Pancreas (tissue), 10 donors: Measurements from ENCODE around the gene LCN9. TPM values are rescaled to one million over a fixed set of nuclear protein-coding genes. Genes with fewer than 3 reads are reported as not detected.

Experiments used
- ATAC-seq, 4 donors: fragments of 200-7000 bp; cut with Tn5 transposase; one replicate each; pipeline versions ENCODE4 v1.8.0 to v1.9.1; 2020; ENCODE audit warnings: mild to moderate bottlenecking in 4 of 4, moderate library complexity in 4 of 4
- DNase-seq, 6 donors: peaks; one replicate each; pipeline ENCODE4 v3.0.0-alpha.2; 2020
- FAIRE-seq: peaks from 2 replicates; lab custom pipeline; 2012; peaks lifted over from hg19 to GRCh38; lab: Jason Lieb, UNC
- H3K27ac ChIP-seq, 4 donors: fragments of 200-600 bp; sonication (generic); 1 replicate in 3 of 4; 2 replicates in 1 of 4; pipeline versions ENCODE4 v1.5.0 to v1.8.0; 2020
- H3K27me3 ChIP-seq, 4 donors: fragments of 200-600 bp; one replicate each; pipeline ENCODE4 v1.8.0; 2021
- H3K36me3 ChIP-seq, 3 donors: fragments of 200-600 bp; sonication (generic) in 1 of 3; one replicate each; pipeline versions ENCODE4 v1.5.0 to v1.8.0; 2020 to 2021
- H3K4me1 ChIP-seq, 3 donors: fragments of 200-600 bp; one replicate each; pipeline ENCODE4 v1.8.0; 2021
- H3K4me3 ChIP-seq, 4 donors: fragments of 200-600 bp; sonication (generic) in 2 of 4; one replicate each; pipeline versions ENCODE4 v1.5.0 to v1.8.0; 2020 to 2021
- H3K9me3 ChIP-seq, 4 donors: fragments of 200-600 bp; one replicate each; pipeline ENCODE4 v1.8.0; 2021
- CTCF ChIP-seq, 4 donors: fragments of 200-600 bp; sonication (generic) in 3 of 4; IDR thresholded peaks; one replicate each; pipeline versions ENCODE4 v1.5.0 to v1.8.0; 2021; ENCODE audit warnings: antibody characterized with exemption in 4 of 4
- whole genome bisulfite sequencing, 2 donors: extraction: QIAGEN DNeasy Blood & Tissue Kit; methylation state at CpG; one replicate each; pipeline ENCODE4 v1.1.7; 2013; 5-methylcytosine and 5-hydroxymethylcytosine counted together
- intact Hi-C, 3 donors: fragments of 100-400 bp; cut with DNase I; formaldehyde crosslinking; loops; one replicate each; pipeline versions ENCODE4 v1.11.1 to v1.14.2; 2022
- polyA plus RNA-seq, 2 donors: library from polyadenylated mRNA; stranded (reverse); fragments of 200-250 nt; gene quantifications; one replicate each; pipeline ENCODE4 v1.2.3, GENCODE V29; 2013
- total RNA-seq, 6 donors: library from RNA; stranded (reverse); fragmentation: NEBNext Ultra II Directional in 4 of 6; extraction: Animal tissue kit (Norgen Biotek cat#: 25700) in 4 of 6; gene quantifications; one replicate each; pipeline versions ENCODE4 v1.2.1 to v1.2.4, GENCODE V29; 2021 to 2023
- donor health status: healthy with polysubstance abuse.
- donor health status: DM: no; HTN: no; CAD: no; lungs with moderate emphysema.
- donor health status: DM: no; HTN: no; CAD: no.
- donor health status: control.
- donor health status: control.
- donor health status: Bipolar disorder and iron deficiency.
- donor health status: DM: yes; HTN: yes; CAD: no.
- donor health status: DM: no; HTN: no; CAD: no.
- donor health status: DM: no; HTN: no; CAD: no.
- donor health status: DM: yes; HTN: yes; CAD: no.

Gene LCN9
- total and polyA plus RNA-seq, 8 donors = not detected

GRCh38 chr9:135708164-135708563 is 45.1 kb downstream of the LCN9 start:
- 64 to 74% methylated on average over 4 of the region's 4 CpGs for WGBS, 2 donors
- no peak for FAIRE-seq

GRCh38 chr9:135711391-135711790 is 48.3 kb downstream of the LCN9 start:
- 51 to 63% methylated on average over 12 of the region's 12 CpGs for WGBS, 2 donors
- no peaks in the 10 kb centered on the region for H3K9me3 ChIP-seq
- ATAC-seq (no peak), FAIRE-seq (no peak), DNase-seq (no peak)
- no peaks in the 10 kb centered on the region for H3K4me1 ChIP-seq
- no peak overlapping the region for H3K27ac ChIP-seq
- TF ChIP-seq CTCF (IDR thresholded peaks at IDR 0.05) = no peak
- no peaks in the 10 kb centered on the region for H3K36me3 ChIP-seq
- H3K4me3 ChIP-seq = no peak overlapping the region
- intact Hi-C loops = no loop called here
- peaks cover 0 to 8% (median 0%) of the 10 kb centered on the region in 4 donors for H3K27me3 ChIP-seq

More at GRCh38 chr9:135708164-135708563, 45.1 kb downstream of the LCN9 start:
- Histone ChIP-seq H3K4me3 (no peak overlapping the region), H3K4me1 (no peaks in the 10 kb centered on the region), H3K27me3 (no peaks in the 10 kb centered on the region), H3K27ac (no peak overlapping the region), H3K9me3 (no peaks in the 10 kb centered on the region), H3K36me3 (no peaks in the 10 kb centered on the region)
- ATAC-seq = no peak
- no peak for DNase-seq
- no peak for TF ChIP-seq CTCF (IDR thresholded peaks at IDR 0.05)
- intact Hi-C loops = no loop called here

- DNase-seq (no peak), FAIRE-seq (no peak), ATAC-seq (no peak)
- H3K27me3 ChIP-seq = peaks cover 0 to 8% (median 0%) of the 10 kb centered on the region in 4 donors
- H3K9me3 ChIP-seq = no peaks in the 10 kb centered on the region
- no peaks in the 10 kb centered on the region for H3K36me3 ChIP-seq
- 76 to 78% methylated on average over 10 of the region's 10 CpGs for WGBS, 2 donors
- H3K4me3 ChIP-seq = no peak overlapping the region
- H3K4me1 ChIP-seq = no peaks in the 10 kb centered on the region
- no peak overlapping the region for H3K27ac ChIP-seq
- intact Hi-C loops = no loop called here
- TF ChIP-seq CTCF (IDR thresholded peaks at IDR 0.05) = no peak
Observed at GRCh38 chr9:135711881-135712280, 48.8 kb downstream of the LCN9 start.

- TF ChIP-seq CTCF (IDR thresholded peaks at IDR 0.05) = no peak
- 53% methylated on average over 16 of the region's 16 CpGs for WGBS, 2 donors
- Histone ChIP-seq H3K4me3 (no peak overlapping the region), H3K9me3 (no peaks in the 10 kb centered on the region), H3K36me3 (no peaks in the 10 kb centered on the region), H3K27me3 (peaks cover 0 to 8% (median 0%) of the 10 kb centered on the region in 4 donors), H3K27ac (no peak overlapping the region), H3K4me1 (no peaks in the 10 kb centered on the region)
- DNase-seq (no peak), FAIRE-seq (no peak), ATAC-seq (no peak)
- intact Hi-C loops = no loop called here
Observed at GRCh38 chr9:135712613-135713295, 49.6 kb downstream of the LCN9 start.
